ENCODE results near the gene IL1RAPL1. TPM values are rescaled to one million over a fixed set of nuclear protein-coding genes. Genes with fewer than 3 reads are reported as not detected.

IL1RAPL1 gene
- total and polyA plus RNA-seq, 2 experiments from 2014 or later = 0.18 to 0.49 TPM

DNA sequence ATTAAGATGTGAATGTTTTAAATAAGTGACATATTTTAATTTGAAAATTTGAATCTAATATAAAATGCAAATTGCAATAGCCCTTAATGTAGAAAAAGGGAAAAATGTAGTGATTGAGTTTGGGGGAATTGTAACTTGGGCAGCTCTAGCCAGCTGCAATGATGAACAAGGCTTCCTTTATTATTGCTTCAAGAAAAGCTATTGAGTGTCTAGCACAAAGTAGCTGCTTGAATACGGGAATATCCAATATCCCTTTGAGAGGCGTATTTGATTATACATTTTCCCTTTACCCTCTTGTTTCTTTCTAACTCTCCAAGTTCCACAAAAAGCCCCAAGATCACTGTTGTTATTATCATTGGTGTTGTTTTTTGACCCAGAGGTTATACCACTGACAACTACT lies 21.8 kb downstream of the IL1RAPL1 start:
- Mint-ChIP-seq H3K36me3 (ENCODE audit: low read depth) (no peaks in the 10 kb centered on the region), H3K27ac (no peak overlapping the region), H3K4me3 (no peak overlapping the region), H3K9me3 (no peaks in the 10 kb centered on the region), H3K4me1 (no peaks in the 10 kb centered on the region), H3K27me3 (ENCODE audit: insufficient read depth, low read depth, poor library complexity) (peaks cover 2% of the 10 kb centered on the region)
- no peak for ATAC-seq
- no peaks in the 10 kb centered on the region for H3K36me3 ChIP-seq (ENCODE audit: insufficient read depth)
- no peak overlapping the region for H2AFZ ChIP-seq
- H3K9me2 ChIP-seq (ENCODE audit: insufficient read depth) = no peaks in the 10 kb centered on the region
- H3K4me1 ChIP-seq (ENCODE audit: insufficient read depth) = no peaks in the 10 kb centered on the region
- H4K20me1 ChIP-seq (replicated peaks; ENCODE audit: insufficient read depth) = no peaks in the 10 kb centered on the region
- H3K4me3 ChIP-seq = no peak overlapping the region
- H3K27ac ChIP-seq (ENCODE audit: low read depth) = no peak overlapping the region
- no peaks in the 10 kb centered on the region for H3F3A ChIP-seq (replicated peaks; ENCODE audit: low read depth)
- TF ChIP-seq JUNB (IDR thresholded peaks at IDR 0.05; ENCODE audit: unreplicated experiment) (no peak), POLR2AphosphoS5 (IDR thresholded peaks at IDR 0.05; ENCODE audit: low read depth) (no peak), EZH2 (IDR thresholded peaks at IDR 0.05; ENCODE audit: low read depth, unreplicated experiment) (no peak), EZH2phosphoT487 (IDR thresholded peaks at IDR 0.05; ENCODE audit: unreplicated experiment) (no peak)
- TF ChIP-seq, protein P1, sequence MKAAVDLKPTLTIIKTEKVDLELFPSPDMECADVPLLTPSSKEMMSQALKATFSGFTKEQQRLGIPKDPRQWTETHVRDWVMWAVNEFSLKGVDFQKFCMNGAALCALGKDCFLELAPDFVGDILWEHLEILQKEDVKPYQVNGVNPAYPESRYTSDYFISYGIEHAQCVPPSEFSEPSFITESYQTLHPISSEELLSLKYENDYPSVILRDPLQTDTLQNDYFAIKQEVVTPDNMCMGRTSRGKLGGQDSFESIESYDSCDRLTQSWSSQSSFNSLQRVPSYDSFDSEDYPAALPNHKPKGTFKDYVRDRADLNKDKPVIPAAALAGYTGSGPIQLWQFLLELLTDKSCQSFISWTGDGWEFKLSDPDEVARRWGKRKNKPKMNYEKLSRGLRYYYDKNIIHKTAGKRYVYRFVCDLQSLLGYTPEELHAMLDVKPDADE (IDR thresholded peaks at IDR 0.05) = no peak
- TF ChIP-seq, protein P2, sequence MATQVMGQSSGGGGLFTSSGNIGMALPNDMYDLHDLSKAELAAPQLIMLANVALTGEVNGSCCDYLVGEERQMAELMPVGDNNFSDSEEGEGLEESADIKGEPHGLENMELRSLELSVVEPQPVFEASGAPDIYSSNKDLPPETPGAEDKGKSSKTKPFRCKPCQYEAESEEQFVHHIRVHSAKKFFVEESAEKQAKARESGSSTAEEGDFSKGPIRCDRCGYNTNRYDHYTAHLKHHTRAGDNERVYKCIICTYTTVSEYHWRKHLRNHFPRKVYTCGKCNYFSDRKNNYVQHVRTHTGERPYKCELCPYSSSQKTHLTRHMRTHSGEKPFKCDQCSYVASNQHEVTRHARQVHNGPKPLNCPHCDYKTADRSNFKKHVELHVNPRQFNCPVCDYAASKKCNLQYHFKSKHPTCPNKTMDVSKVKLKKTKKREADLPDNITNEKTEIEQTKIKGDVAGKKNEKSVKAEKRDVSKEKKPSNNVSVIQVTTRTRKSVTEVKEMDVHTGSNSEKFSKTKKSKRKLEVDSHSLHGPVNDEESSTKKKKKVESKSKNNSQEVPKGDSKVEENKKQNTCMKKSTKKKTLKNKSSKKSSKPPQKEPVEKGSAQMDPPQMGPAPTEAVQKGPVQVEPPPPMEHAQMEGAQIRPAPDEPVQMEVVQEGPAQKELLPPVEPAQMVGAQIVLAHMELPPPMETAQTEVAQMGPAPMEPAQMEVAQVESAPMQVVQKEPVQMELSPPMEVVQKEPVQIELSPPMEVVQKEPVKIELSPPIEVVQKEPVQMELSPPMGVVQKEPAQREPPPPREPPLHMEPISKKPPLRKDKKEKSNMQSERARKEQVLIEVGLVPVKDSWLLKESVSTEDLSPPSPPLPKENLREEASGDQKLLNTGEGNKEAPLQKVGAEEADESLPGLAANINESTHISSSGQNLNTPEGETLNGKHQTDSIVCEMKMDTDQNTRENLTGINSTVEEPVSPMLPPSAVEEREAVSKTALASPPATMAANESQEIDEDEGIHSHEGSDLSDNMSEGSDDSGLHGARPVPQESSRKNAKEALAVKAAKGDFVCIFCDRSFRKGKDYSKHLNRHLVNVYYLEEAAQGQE (IDR thresholded peaks at IDR 0.05; ENCODE audit: unreplicated experiment) = no peak
- no peak overlapping the region for H3K4me2 ChIP-seq
- no peaks in the 10 kb centered on the region for H3K27me3 ChIP-seq (ENCODE audit: insufficient read depth)
- DNase-seq (ENCODE audit: low spot score) = no peak
- no peaks in the 10 kb centered on the region for H3K79me2 ChIP-seq (replicated peaks; ENCODE audit: insufficient read depth)

DNA sequence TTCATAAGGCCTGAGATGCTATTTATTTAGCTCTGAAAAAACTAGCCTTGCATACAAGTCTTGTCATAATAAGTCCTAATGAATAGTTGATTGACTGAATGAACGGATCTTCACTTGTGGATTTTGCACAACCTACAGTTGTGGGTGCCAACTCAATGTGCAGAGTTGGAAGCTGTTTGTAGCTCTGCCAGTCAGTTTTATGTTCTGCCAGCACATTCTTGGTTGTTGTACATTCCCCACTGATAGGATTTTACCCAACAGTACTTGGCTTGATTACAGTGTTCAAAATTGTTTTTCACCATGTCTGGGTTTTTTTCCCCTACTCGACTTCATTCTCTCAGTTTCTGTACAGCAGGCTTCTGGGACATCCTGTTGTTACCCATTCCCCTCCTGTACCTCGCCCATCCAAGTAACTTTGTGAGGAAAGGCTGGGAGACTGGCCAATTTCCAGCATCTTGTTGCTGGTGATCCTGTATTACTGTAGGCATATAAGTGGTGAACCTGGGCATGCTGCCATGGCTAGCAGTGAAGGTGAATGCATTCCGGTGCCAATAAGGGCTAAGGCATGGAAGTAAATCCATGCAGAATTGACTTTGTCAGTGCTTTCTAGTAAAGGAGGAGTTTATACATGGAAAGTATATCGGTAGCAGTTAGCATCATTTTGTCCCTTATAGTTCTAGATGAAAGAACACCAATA lies 22.8 kb downstream of the IL1RAPL1 start:
- no peaks in the 10 kb centered on the region for H3K36me3 Mint-ChIP-seq (ENCODE audit: low read depth)
- ATAC-seq (no peak), DNase-seq (ENCODE audit: low spot score) (no peak)
- Histone ChIP-seq H3K4me1 (ENCODE audit: insufficient read depth) (no peaks in the 10 kb centered on the region), H3K79me2 (replicated peaks; ENCODE audit: insufficient read depth) (no peaks in the 10 kb centered on the region), H3K9me2 (ENCODE audit: insufficient read depth) (no peaks in the 10 kb centered on the region), H4K20me1 (replicated peaks; ENCODE audit: insufficient read depth) (no peaks in the 10 kb centered on the region), H3K27me3 (ENCODE audit: insufficient read depth) (no peaks in the 10 kb centered on the region), H3K4me2 (no peak overlapping the region), H2AFZ (no peak overlapping the region), H3K36me3 (ENCODE audit: insufficient read depth) (no peaks in the 10 kb centered on the region), H3K27ac (ENCODE audit: low read depth) (no peak overlapping the region), H3F3A (replicated peaks; ENCODE audit: low read depth) (no peaks in the 10 kb centered on the region), H3K4me3 (no peak overlapping the region)
- H3K9me3 Mint-ChIP-seq = no peaks in the 10 kb centered on the region
- H3K4me3 Mint-ChIP-seq = no peak overlapping the region
- no peak overlapping the region for H3K27ac Mint-ChIP-seq
- H3K4me1 Mint-ChIP-seq = no peaks in the 10 kb centered on the region
- peaks cover 2% of the 10 kb centered on the region for H3K27me3 Mint-ChIP-seq (ENCODE audit: insufficient read depth, low read depth, poor library complexity)
- TF ChIP-seq STAT1 (IDR thresholded peaks at IDR 0.05; ENCODE audit: unreplicated experiment) (no peak), CREB1 (CRISPR knock-in tag; IDR thresholded peaks at IDR 0.05; ENCODE audit: low read depth) (no peak), NANOG (IDR thresholded peaks at IDR 0.05; ENCODE audit: borderline replicate concordance) (no peak), ZNF331 (CRISPR knock-in tag; IDR thresholded peaks at IDR 0.05; ENCODE audit: low read depth) (no peak), POLR2AphosphoS5 (IDR thresholded peaks at IDR 0.05; ENCODE audit: low read depth) (no peak), JUNB (IDR thresholded peaks at IDR 0.05; ENCODE audit: unreplicated experiment) (no peak), EZH2 (IDR thresholded peaks at IDR 0.05; ENCODE audit: low read depth, unreplicated experiment) (no peak)
- TF ChIP-seq, protein P2 (IDR thresholded peaks at IDR 0.05; ENCODE audit: unreplicated experiment) = no peak
- TF ChIP-seq, protein P3, sequence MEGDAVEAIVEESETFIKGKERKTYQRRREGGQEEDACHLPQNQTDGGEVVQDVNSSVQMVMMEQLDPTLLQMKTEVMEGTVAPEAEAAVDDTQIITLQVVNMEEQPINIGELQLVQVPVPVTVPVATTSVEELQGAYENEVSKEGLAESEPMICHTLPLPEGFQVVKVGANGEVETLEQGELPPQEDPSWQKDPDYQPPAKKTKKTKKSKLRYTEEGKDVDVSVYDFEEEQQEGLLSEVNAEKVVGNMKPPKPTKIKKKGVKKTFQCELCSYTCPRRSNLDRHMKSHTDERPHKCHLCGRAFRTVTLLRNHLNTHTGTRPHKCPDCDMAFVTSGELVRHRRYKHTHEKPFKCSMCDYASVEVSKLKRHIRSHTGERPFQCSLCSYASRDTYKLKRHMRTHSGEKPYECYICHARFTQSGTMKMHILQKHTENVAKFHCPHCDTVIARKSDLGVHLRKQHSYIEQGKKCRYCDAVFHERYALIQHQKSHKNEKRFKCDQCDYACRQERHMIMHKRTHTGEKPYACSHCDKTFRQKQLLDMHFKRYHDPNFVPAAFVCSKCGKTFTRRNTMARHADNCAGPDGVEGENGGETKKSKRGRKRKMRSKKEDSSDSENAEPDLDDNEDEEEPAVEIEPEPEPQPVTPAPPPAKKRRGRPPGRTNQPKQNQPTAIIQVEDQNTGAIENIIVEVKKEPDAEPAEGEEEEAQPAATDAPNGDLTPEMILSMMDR (conservative IDR thresholded peaks at IDR 0.05; ENCODE audit: low read depth in 2 of 2) = no peak
- TF ChIP-seq, protein P1 (IDR thresholded peaks at IDR 0.05) = no peak

All from GM23338 (cell line).